Astrocyte of the spinal cord (primary cell): ENCODE data around the gene HSP90AB1.

ENCODE experiments used
- DNase-seq: peaks from one replicate; pipeline ENCODE4 v3.0.0; 2011; ENCODE audit warnings: low read depth, low spot score
- H3K4me3 ChIP-seq: 2 replicates; pipeline ENCODE4 v1.5.1; 2011; ENCODE audit warnings: low read depth, mild to moderate bottlenecking, low read length, moderate library complexity
- in situ Hi-C: cut with HindIII; loops from 2 replicates; pipeline ENCODE4 v1.10.0; 2017; ENCODE audit warnings: low sequenced_read_pairs
- TF ChIP-seq, protein P1 (sequence below): IDR thresholded peaks from 2 replicates; pipeline ENCODE4 v1.5.1; 2012; ENCODE audit warnings: low read depth, mild to moderate bottlenecking, low read length, inconsistent platforms

Gene HSP90AB1

DNA sequence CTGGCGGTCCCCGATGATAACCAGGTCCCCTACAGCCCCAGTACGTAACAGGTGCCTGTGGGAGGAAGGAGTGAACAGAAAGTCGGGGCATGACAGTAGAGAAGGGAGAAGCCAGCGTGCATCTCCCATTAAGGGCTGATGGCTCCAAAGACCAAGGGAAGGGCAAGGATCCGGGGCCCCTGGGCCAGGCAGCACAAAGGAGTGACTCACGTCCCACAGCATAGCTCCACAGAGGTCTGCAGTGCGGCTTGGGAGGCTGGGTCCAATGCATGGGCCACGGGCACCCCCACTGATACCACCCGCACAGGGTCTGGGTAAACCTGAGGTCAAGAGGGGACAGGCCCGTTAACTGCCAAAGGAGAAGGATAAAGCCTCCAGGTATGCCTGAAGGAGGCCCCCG is 56.0 kb downstream of the HSP90AB1 start:
- in situ Hi-C loops: no loop called here
- TF ChIP-seq, protein P1, sequence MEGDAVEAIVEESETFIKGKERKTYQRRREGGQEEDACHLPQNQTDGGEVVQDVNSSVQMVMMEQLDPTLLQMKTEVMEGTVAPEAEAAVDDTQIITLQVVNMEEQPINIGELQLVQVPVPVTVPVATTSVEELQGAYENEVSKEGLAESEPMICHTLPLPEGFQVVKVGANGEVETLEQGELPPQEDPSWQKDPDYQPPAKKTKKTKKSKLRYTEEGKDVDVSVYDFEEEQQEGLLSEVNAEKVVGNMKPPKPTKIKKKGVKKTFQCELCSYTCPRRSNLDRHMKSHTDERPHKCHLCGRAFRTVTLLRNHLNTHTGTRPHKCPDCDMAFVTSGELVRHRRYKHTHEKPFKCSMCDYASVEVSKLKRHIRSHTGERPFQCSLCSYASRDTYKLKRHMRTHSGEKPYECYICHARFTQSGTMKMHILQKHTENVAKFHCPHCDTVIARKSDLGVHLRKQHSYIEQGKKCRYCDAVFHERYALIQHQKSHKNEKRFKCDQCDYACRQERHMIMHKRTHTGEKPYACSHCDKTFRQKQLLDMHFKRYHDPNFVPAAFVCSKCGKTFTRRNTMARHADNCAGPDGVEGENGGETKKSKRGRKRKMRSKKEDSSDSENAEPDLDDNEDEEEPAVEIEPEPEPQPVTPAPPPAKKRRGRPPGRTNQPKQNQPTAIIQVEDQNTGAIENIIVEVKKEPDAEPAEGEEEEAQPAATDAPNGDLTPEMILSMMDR: no peak

More for the DNA sequence above, 56.0 kb downstream of the HSP90AB1 start:
- no peak overlapping the region for H3K4me3 ChIP-seq
- no peak for DNase-seq
